Heart left ventricle (tissue), 16 donors: ENCODE measurements around the gene ATXN7L3. TPM values are rescaled to one million over a fixed set of nuclear protein-coding genes. Genes with fewer than 3 reads are reported as not detected.

ENCODE experiments used
- ATAC-seq, 4 donors: fragments of 200-7000 bp; cut with Tn5 transposase; one replicate each; pipeline ENCODE4 v1.9.1; 2020 to 2022; ENCODE audit warnings: moderate library complexity in 4 of 4, mild to moderate bottlenecking in 3 of 4, moderate number of reproducible peaks in 1 of 4
- DNase-seq, 5 donors: peaks; one replicate each; pipeline ENCODE4 v3.0.0-alpha.2; 2020
- H3K27ac ChIP-seq, 12 donors: fragments of 200-600 bp; sonication (generic) in 4 of 12; one replicate each; pipeline versions ENCODE4 v1.5.0 to v1.8.0; 2016 to 2022; ENCODE audit warnings: mild to moderate bottlenecking in 2 of 12
- H3K27me3 ChIP-seq, 9 donors: fragments of 200-600 bp; sonication (generic) in 2 of 9; one replicate each; pipeline versions ENCODE4 v1.5.1 to v1.8.0; 2016 to 2022; ENCODE audit warnings: mild to moderate bottlenecking in 3 of 9
- H3K36me3 ChIP-seq, 9 donors: fragments of 200-600 bp; sonication (generic) in 2 of 9; one replicate each; pipeline versions ENCODE4 v1.5.0 to v1.8.0; 2018 to 2022; ENCODE audit warnings: mild to moderate bottlenecking in 2 of 9
- H3K4me1 ChIP-seq, 12 donors: fragments of 200-600 bp; sonication (generic) in 4 of 12; one replicate each; pipeline versions ENCODE4 v1.5.0 to v1.8.0; 2016 to 2022; ENCODE audit warnings: mild to moderate bottlenecking in 3 of 12
- H3K4me3 ChIP-seq, 12 donors: fragments of 200-600 bp; sonication (generic) in 4 of 12; one replicate each; pipeline versions ENCODE4 v1.5.0 to v1.8.0; 2017 to 2022; ENCODE audit warnings: mild to moderate bottlenecking in 9 of 12, moderate library complexity in 4 of 12
- H3K9me3 ChIP-seq, 12 donors: fragments of 200-600 bp; sonication (generic) in 4 of 12; one replicate each; pipeline versions ENCODE4 v1.5.0 to v1.8.0; 2016 to 2022; ENCODE audit warnings: mild to moderate bottlenecking in 1 of 12
- POLR2A ChIP-seq, 2 donors: fragments of 450-650 bp; IDR thresholded peaks; one replicate each; pipeline ENCODE4 v1.6.1; 2017; ENCODE audit warnings: antibody characterized with exemption in 2 of 2, mild to moderate bottlenecking in 2 of 2, moderate library complexity in 2 of 2
- WGBS, 4 donors: extraction: QIAGEN DNeasy Blood & Tissue Kit in 2 of 4; methylation state at CpG; one replicate each; pipeline versions ENCODE4 v1.1.5 to v1.1.7; 2013 to 2018; 5-methylcytosine and 5-hydroxymethylcytosine counted together
- intact Hi-C, 10 donors: fragments of 100-400 bp; cut with DNase I; formaldehyde crosslinking; loops; one replicate each; pipeline versions ENCODE4 v1.11.1 to v1.14.2; 2022
- polyA plus RNA-seq, 2 donors: library from polyadenylated mRNA; stranded (reverse); fragments of 200-250 nt; gene quantifications; one replicate each; pipeline ENCODE4 v1.2.3, GENCODE V29; 2013
- total RNA-seq, 9 donors: library from RNA; depleted of rRNA in 2 of 9; stranded (reverse); fragments of >200 nt in 2 of 9; fragmentation: NEBNext Ultra II Directional in 3 of 9; extraction: Animal tissue kit (Norgen Biotek cat#: 25700) in 3 of 9; gene quantifications; one replicate each; pipeline versions ENCODE4 v1.1.0 to v1.2.4, GENCODE V29; 2016 to 2023
- TF ChIP-seq, protein P1 (sequence below), 12 donors: fragments of 200-600 bp; sonication (generic) in 4 of 12; IDR thresholded peaks; one replicate each; pipeline versions ENCODE4 v1.5.0 to v1.8.0; 2018 to 2022; ENCODE audit warnings: antibody characterized with exemption in 12 of 12, mild to moderate bottlenecking in 5 of 12
- donor health status: ischemic (EF 13 %, LVEDD 7.1; RV severe dilation, severe dysfunction).
- donor health status: healthy with polysubstance abuse.
- donor health status: DM: no; HTN: yes; CAD: no.
- donor health status: DM: no; HTN: no; CAD: no.
- donor health status: ischemic (EF 25% LVEDD 6.9; RV normal size, moderate dysfunction).
- donor health status: ischemic (EF 25% LVEDD 5.7; RV mildly dilated, moderate dysfunction).
- donor health status: healthy.
- donor health status: DM: yes; HTN: yes; CAD: no.
- donor health status: ischemic (EF 35%, LVEDD 5.7; RV mildly dilated, moderate dysfunction).
- donor health status: nonischemic (EF 11% LVEDD 7.7; RV severe dilation, severe dysfunction).
- donor health status: DM: yes; HTN: yes; CAD: no.
- donor health status: PGD.
- donor health status: ischemic (EF 29% LVEDD 5.4; RV normal size, mild dysfunction).
- donor health status: nonischemic (EF 23%, LVEDD 6.1; RV moderate dilation, normal function).

The ATXN7L3 gene
- total and polyA plus RNA-seq, 11 donors = 24.1 to 54.4 (median 35.3) TPM

DNA sequence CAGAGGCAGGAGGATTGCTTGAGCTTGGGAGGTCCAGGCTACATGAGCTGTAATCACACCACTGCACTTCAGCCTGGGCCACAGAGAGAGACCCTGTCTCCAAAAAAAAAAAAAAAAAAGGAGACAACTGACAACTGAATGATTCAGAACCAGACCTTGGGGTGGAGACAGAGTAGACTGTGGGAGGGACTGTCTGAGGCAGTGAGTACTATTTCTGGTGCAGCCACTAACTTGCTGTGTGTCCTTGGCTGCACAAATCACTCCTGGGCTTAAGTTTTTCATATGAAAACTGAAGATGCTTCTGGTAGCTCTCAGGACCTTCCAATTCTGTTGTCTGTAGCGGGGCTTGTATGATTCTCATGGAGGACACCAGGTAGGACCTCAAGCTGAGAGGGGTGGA is 23.4 kb downstream of the ATXN7L3 start:
- TF ChIP-seq POLR2A (IDR thresholded peaks at IDR 0.05) = no peak
- TF ChIP-seq, protein P1, sequence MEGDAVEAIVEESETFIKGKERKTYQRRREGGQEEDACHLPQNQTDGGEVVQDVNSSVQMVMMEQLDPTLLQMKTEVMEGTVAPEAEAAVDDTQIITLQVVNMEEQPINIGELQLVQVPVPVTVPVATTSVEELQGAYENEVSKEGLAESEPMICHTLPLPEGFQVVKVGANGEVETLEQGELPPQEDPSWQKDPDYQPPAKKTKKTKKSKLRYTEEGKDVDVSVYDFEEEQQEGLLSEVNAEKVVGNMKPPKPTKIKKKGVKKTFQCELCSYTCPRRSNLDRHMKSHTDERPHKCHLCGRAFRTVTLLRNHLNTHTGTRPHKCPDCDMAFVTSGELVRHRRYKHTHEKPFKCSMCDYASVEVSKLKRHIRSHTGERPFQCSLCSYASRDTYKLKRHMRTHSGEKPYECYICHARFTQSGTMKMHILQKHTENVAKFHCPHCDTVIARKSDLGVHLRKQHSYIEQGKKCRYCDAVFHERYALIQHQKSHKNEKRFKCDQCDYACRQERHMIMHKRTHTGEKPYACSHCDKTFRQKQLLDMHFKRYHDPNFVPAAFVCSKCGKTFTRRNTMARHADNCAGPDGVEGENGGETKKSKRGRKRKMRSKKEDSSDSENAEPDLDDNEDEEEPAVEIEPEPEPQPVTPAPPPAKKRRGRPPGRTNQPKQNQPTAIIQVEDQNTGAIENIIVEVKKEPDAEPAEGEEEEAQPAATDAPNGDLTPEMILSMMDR (IDR thresholded peaks at IDR 0.05) = no peak
- peak in 1 of 4 donors; percentile 11 for ATAC-seq
- Histone ChIP-seq H3K4me3 (no peak overlapping the region), H3K36me3 (peaks cover 0 to 54% (median 36%) of the 10 kb centered on the region in 9 donors), H3K4me1 (peaks cover 0 to 11% (median 0%) of the 10 kb centered on the region in 12 donors), H3K27ac (no peak overlapping the region), H3K9me3 (no peaks in the 10 kb centered on the region), H3K27me3 (no peaks in the 10 kb centered on the region)
- intact Hi-C loops = no loop called here
- WGBS, 4 donors = 86 to 99% (median 93%) methylated on average over 1 of the region's 1 CpG
- no peak for DNase-seq

DNA sequence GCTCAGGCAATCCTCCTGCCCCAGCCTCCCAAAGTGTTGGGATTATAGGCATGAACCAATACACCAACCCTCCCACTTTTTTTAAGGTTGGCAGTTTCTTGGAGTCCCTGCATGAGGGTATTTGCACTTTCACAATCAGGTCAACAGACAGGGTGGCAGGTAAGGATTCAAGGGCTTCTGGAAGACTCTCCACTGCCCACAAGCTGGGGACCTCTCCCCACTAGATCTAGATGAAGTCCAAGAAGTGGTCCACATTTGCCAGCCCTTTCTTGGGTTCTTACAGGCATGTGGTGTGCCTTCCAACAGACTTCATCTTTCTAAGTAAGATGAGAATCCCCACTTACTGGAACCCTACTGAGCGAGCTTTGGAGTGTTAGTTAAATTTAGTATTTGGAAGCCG is 25.3 kb downstream of the ATXN7L3 start:
- Histone ChIP-seq H3K9me3 (no peaks in the 10 kb centered on the region), H3K4me1 (peaks cover 0 to 22% (median 5%) of the 10 kb centered on the region in 12 donors), H3K27me3 (no peaks in the 10 kb centered on the region), H3K4me3 (no peak overlapping the region), H3K36me3 (peaks cover 0 to 54% (median 36%) of the 10 kb centered on the region in 9 donors), H3K27ac (no peak overlapping the region)
- ATAC-seq = no peak
- WGBS, 4 donors = 93 to 98% (median 97%) methylated on average over 2 of the region's 2 CpGs
- DNase-seq = no peak
- intact Hi-C loops = loop anchor here in 2 of 10 donors (5.0 kb wide), 1 partner anchor 232 kb away; the partner anchor contains the start of gene PPY (in 2 of the 2)
- TF ChIP-seq, protein P1 (IDR thresholded peaks at IDR 0.05) = no peak
- no peak for TF ChIP-seq POLR2A (IDR thresholded peaks at IDR 0.05)

DNA sequence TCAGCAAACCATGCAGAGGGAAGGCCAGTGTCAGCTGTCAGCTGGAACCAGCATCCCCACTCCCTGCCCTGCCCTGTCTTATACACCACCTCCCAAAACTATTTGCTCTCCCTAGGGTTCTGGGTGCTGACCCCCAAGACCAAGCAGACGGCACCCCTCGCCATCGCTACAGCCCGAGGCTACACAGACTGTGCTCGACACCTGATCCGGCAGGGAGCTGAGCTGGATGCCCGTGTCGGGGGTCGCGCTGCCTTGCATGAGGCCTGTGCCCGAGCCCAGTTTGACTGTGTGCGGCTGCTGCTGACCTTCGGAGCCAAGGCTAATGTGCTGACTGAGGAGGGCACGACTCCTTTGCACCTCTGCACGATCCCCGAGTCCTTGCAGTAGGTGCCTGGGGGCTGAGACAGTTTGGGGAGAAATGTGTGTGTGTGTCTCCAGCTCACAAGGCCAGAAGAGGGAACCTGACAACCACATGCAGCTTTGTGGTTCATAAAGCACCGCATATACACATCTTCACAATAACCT is 27.7 kb downstream of the ATXN7L3 start:
- H3K4me3 ChIP-seq = peak overlapping the region in 2 of 12 donors; percentile 50 to 59
- H3K9me3 ChIP-seq = no peaks in the 10 kb centered on the region
- no peaks in the 10 kb centered on the region for H3K27me3 ChIP-seq
- 71 to 80% (median 78%) methylated on average over 17 of the region's 17 CpGs for WGBS, 4 donors
- peak overlapping the region in 4 of 12 donors; percentile 85 to 94 (median 92) for H3K27ac ChIP-seq
- TF ChIP-seq, protein P1 (IDR thresholded peaks at IDR 0.05) = no peak
- TF ChIP-seq POLR2A (IDR thresholded peaks at IDR 0.05) = no peak
- peaks cover 0 to 32% (median 9%) of the 10 kb centered on the region in 12 donors for H3K4me1 ChIP-seq
- H3K36me3 ChIP-seq = peaks cover 0 to 33% (median 20%) of the 10 kb centered on the region in 9 donors
- no peak for DNase-seq
- ATAC-seq = no peak
- intact Hi-C loops = loop anchor here in 2 of 10 donors (5.0 kb wide), 1 partner anchor 230 kb away; the partner anchor contains the start of gene PPY (in 2 of the 2)

DNA sequence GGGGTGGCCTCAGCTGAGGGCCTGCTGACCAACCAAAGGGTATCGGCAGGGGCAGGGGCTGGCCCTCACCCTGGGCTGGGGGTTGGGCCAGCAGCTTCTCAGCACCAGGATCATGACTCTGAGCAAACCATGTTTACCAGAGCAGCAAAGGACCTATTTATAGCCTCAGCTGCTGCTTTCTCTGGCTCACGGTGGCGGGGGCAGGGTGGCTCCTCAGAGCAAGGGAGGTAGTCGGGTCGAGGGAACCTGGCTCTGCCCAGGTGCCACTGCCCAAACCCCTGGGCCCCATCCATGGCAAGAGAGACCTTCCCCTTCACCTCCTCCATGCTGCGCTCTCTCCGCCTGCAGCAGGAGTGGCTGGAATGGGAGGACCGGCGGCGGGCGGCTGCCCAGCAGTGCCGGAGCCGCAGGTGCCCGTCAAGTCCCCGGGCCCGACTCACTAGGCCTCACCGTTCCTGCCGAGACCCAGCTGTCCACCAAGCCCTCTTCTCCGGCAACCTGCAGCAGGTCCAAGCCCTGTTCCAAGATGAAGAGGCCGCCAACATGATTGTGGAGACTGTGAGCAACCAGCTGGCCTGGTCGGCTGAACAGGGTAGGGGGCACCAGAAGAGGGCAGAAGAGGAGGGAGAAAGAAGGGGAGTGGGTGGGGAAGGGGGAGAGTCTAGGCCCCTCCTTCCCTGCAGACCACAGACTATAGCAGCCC is 29.0 kb downstream of the ATXN7L3 start, which contains the start of gene ASB16:
ASB16 (plus strand) TSS at position 206 of the 703 bp plus-strand sequence; CDS start at position 292, 86 bp downstream.
- peak in 4 of 5 donors; percentile 52 to 80 (median 72) for DNase-seq
- intact Hi-C loops = loop anchor here in 2 of 10 donors (5.0 kb wide), 1 partner anchor 228 kb away; the partner anchor contains the start of gene PPY (in 2 of the 2)
- H3K4me1 ChIP-seq = peaks cover 0 to 32% (median 9%) of the 10 kb centered on the region in 12 donors
- WGBS, 4 donors = 19 to 25% (median 23%) methylated on average over 15 to 21 of the region's 21 CpGs
- TF ChIP-seq POLR2A (IDR thresholded peaks at IDR 0.05) = peak in 1 of 2 donors; percentile 52
- TF ChIP-seq, protein P1 (IDR thresholded peaks at IDR 0.05) = peak in 3 of 12 donors; percentile 7 to 19 (median 17)
- peak within 1 kb of the TSS; percentile 63 to 97 (median 90) for H3K27ac ChIP-seq
- peak; percentile 60 to 89 (median 82) for ATAC-seq
- H3K9me3 ChIP-seq = no peaks in the 10 kb centered on the region
- H3K27me3 ChIP-seq = no peaks in the 10 kb centered on the region
- peaks cover 0 to 20% (median 7%) of the 10 kb centered on the region in 9 donors for H3K36me3 ChIP-seq
- H3K4me3 ChIP-seq = peak within 1 kb of the TSS; percentile 22 to 59 (median 47)
